ENCODE results near the gene HSDL1. TPM values are rescaled to one million over a fixed set of nuclear protein-coding genes. Genes with fewer than 3 reads are reported as not detected.

The HSDL1 gene
- polyA plus RNA-seq, 1 donor from 2014 or later: 217 TPM

GRCh38 chr16:84136331-84137125 lies 8.4 kb downstream of the HSDL1 start:
- TF ChIP-seq RAD21 (conservative IDR thresholded peaks at IDR 0.05) (no peak), TAF1 (IDR thresholded peaks at IDR 0.05; ENCODE audit: low read depth) (no peak), CTCF (IDR thresholded peaks at IDR 0.05; ENCODE audit: poor library complexity, severe bottlenecking) (no peak), MXI1 (conservative IDR thresholded peaks at IDR 0.05; ENCODE audit: poor library complexity, severe bottlenecking) (no peak), POLR2AphosphoS5 (IDR thresholded peaks at IDR 0.05) (no peak)
- no peaks in the 10 kb centered on the region for H3K9me2 ChIP-seq (ENCODE audit: insufficient read depth, low read length)

GRCh38 chr16:84132527-84133285 lies 12.3 kb downstream of the HSDL1 start:
- H4K20me1 ChIP-seq (ENCODE audit: insufficient read depth): no peaks in the 10 kb centered on the region
- H3K36me3 ChIP-seq (ENCODE audit: insufficient read depth, low read length): no peaks in the 10 kb centered on the region
- H3K9me3 ChIP-seq (ENCODE audit: low read length): no peaks in the 10 kb centered on the region
- H3K4me2 ChIP-seq (ENCODE audit: low read length): no peak overlapping the region
- no peaks in the 10 kb centered on the region for H3K9me2 ChIP-seq (ENCODE audit: insufficient read depth, low read length)
- no peak overlapping the region for H3K4me3 ChIP-seq (ENCODE audit: low read length)
- H3K27ac ChIP-seq (ENCODE audit: low read length): no peak overlapping the region
- TF ChIP-seq RAD21 (conservative IDR thresholded peaks at IDR 0.05) (no peak), SMC3 (conservative IDR thresholded peaks at IDR 0.05; ENCODE audit: poor library complexity) (no peak), CTCF (IDR thresholded peaks at IDR 0.05; ENCODE audit: poor library complexity, severe bottlenecking) (no peak), MXI1 (conservative IDR thresholded peaks at IDR 0.05; ENCODE audit: poor library complexity, severe bottlenecking) (no peak), EP300 (conservative IDR thresholded peaks at IDR 0.05; ENCODE audit: poor library complexity, severe bottlenecking) (no peak), TAF1 (IDR thresholded peaks at IDR 0.05; ENCODE audit: low read depth) (no peak), EZH2 (IDR thresholded peaks at IDR 0.05; ENCODE audit: borderline replicate concordance, insufficient read depth, low read length, poor library complexity, severe bottlenecking) (no peak)
- peaks cover 42% of the 10 kb centered on the region for H3K79me2 ChIP-seq (replicated peaks; ENCODE audit: insufficient read depth, low read length)
- no peaks in the 10 kb centered on the region for H3K27me3 ChIP-seq (ENCODE audit: insufficient read depth, low read depth, low read length)
- no peak overlapping the region for H3K9ac ChIP-seq (ENCODE audit: low read length)
- H3F3A ChIP-seq (ENCODE audit: insufficient read depth, low read length, poor library complexity, severe bottlenecking): peaks cover 6% of the 10 kb centered on the region
- H2AFZ ChIP-seq (ENCODE audit: low read depth, low read length): no peak overlapping the region

More at GRCh38 chr16:84136331-84137125, 8.4 kb downstream of the HSDL1 start:
- no peaks in the 10 kb centered on the region for H3K9me3 ChIP-seq (ENCODE audit: low read length)
- no peaks in the 10 kb centered on the region for H3K36me3 ChIP-seq (ENCODE audit: insufficient read depth, low read length)
- no peaks in the 10 kb centered on the region for H4K20me1 ChIP-seq (ENCODE audit: insufficient read depth)
- H3K27me3 ChIP-seq (ENCODE audit: insufficient read depth, low read depth, low read length): no peaks in the 10 kb centered on the region
- H3K79me2 ChIP-seq (replicated peaks; ENCODE audit: insufficient read depth, low read length): peaks cover 73% of the 10 kb centered on the region
- H3F3A ChIP-seq (ENCODE audit: insufficient read depth, low read length, poor library complexity, severe bottlenecking): no peaks in the 10 kb centered on the region
- no peak overlapping the region for H3K4me3 ChIP-seq (ENCODE audit: low read length)
- H3K4me2 ChIP-seq (ENCODE audit: low read length): no peak overlapping the region
- H3K9ac ChIP-seq (ENCODE audit: low read length): no peak overlapping the region
- H2AFZ ChIP-seq (ENCODE audit: low read depth, low read length): no peak overlapping the region
- H3K27ac ChIP-seq (ENCODE audit: low read length): no peak overlapping the region
